GM23338 (cell line): ENCODE results near the gene DTNA. TPM values are rescaled to one million over a fixed set of nuclear protein-coding genes. Genes with fewer than 3 reads are reported as not detected.
A peak's percentile ranks its signal among the peaks of the same experiment; 100 is the strongest.

Experiments
- ATAC-seq: fragments of 200-7000 bp; cut with Tn5 transposase; 3 replicates; pipeline ENCODE4 v1.9.1; 2020
- DNase-seq: peaks from one replicate; pipeline ENCODE4 v3.0.0-alpha.2; 2015; ENCODE audit warnings: low spot score
- H2AFZ ChIP-seq: fragments of 200-600 bp; sonication (generic); 2 replicates; pipeline ENCODE4 v1.8.0; 2016; ENCODE audit warnings: antibody characterized with exemption, mild to moderate bottlenecking, moderate library complexity
- H3F3A ChIP-seq: fragments of 200-600 bp; sonication (generic); replicated peaks from 2 replicates; pipeline ENCODE4 v1.8.0; 2017; ENCODE audit warnings: antibody characterized with exemption, mixed run types, low read depth
- H3K27ac ChIP-seq: fragments of 200-600 bp; sonication (generic); 2 replicates; pipeline ENCODE4 v1.6.1; 2016; ENCODE audit warnings: low read depth
- H3K27me3 ChIP-seq: fragments of 200-600 bp; sonication (generic); 2 replicates; pipeline ENCODE4 v1.8.0; 2016; ENCODE audit warnings: mild to moderate bottlenecking, mixed run types, moderate library complexity; ENCODE audit not compliant: insufficient read depth
- H3K36me3 ChIP-seq: fragments of 200-600 bp; sonication (generic); 2 replicates; pipeline ENCODE4 v1.8.0; 2016; ENCODE audit warnings: mild to moderate bottlenecking; ENCODE audit not compliant: insufficient read depth
- H3K4me1 ChIP-seq: fragments of 200-600 bp; sonication (generic); 2 replicates; pipeline ENCODE4 v1.8.0; 2016; ENCODE audit warnings: mild to moderate bottlenecking, moderate library complexity; ENCODE audit not compliant: insufficient read depth
- H3K4me2 ChIP-seq: fragments of 200-600 bp; sonication (generic); 2 replicates; pipeline ENCODE4 v1.7.1; 2017; ENCODE audit warnings: mixed run types
- H3K4me3 ChIP-seq: fragments of 200-600 bp; sonication (generic); 2 replicates; pipeline ENCODE4 v1.6.1; 2016; ENCODE audit warnings: mixed run types
- H3K79me2 ChIP-seq: fragments of 200-600 bp; sonication (generic); replicated peaks from 2 replicates; pipeline ENCODE4 v1.8.0; 2017; ENCODE audit warnings: mild to moderate bottlenecking; ENCODE audit not compliant: insufficient read depth
- H3K9me2 ChIP-seq: fragments of 200-600 bp; sonication (generic); 2 replicates; pipeline ENCODE4 v1.8.0; 2017; ENCODE audit not compliant: insufficient read depth
- H4K20me1 ChIP-seq: fragments of 200-600 bp; sonication (generic); replicated peaks from 2 replicates; pipeline ENCODE4 v1.8.0; 2017; ENCODE audit warnings: mild to moderate bottlenecking; ENCODE audit not compliant: insufficient read depth
- H3K27ac Mint-ChIP-seq: 2 replicates; pipeline ENCODE4 v1.8.0; 2020; ENCODE audit warnings: inconsistent platforms, mild to moderate bottlenecking, moderate library complexity, mixed read lengths
- H3K27me3 Mint-ChIP-seq: 3 replicates; pipeline ENCODE4 v1.8.0; 2022; ENCODE audit warnings: low read depth, mild to moderate bottlenecking, moderate library complexity, mixed read lengths, inconsistent platforms; ENCODE audit not compliant: insufficient read depth, poor library complexity
- H3K36me3 Mint-ChIP-seq: 3 replicates; pipeline ENCODE4 v1.8.0; 2021; ENCODE audit warnings: low read depth, mild to moderate bottlenecking, inconsistent platforms, moderate library complexity, mixed read lengths
- H3K4me1 Mint-ChIP-seq: 3 replicates; pipeline ENCODE4 v1.8.0; 2020; ENCODE audit warnings: mild to moderate bottlenecking, inconsistent platforms, mixed read lengths
- H3K4me3 Mint-ChIP-seq: 3 replicates; pipeline ENCODE4 v1.8.0; 2021; ENCODE audit warnings: moderate library complexity, mild to moderate bottlenecking, inconsistent platforms, mixed read lengths
- H3K9me3 Mint-ChIP-seq: 3 replicates; pipeline ENCODE4 v1.8.0; 2020; ENCODE audit warnings: moderate library complexity, mild to moderate bottlenecking, inconsistent platforms, mixed read lengths
- EZH2 ChIP-seq: fragments of 200-600 bp; sonication (generic); IDR thresholded peaks from one replicate; pipeline ENCODE4 v1.8.0; 2017; ENCODE audit warnings: antibody characterized with exemption, mild to moderate bottlenecking, low read depth; ENCODE audit not compliant: unreplicated experiment
- EZH2phosphoT487 ChIP-seq: fragments of 200-600 bp; sonication (generic); IDR thresholded peaks from one replicate; pipeline ENCODE4 v1.8.1; 2018; ENCODE audit warnings: antibody characterized with exemption; ENCODE audit not compliant: unreplicated experiment
- JUNB ChIP-seq: IDR thresholded peaks from one replicate; pipeline ENCODE4 v1.6.1; 2016; ENCODE audit warnings: antibody characterized with exemption; ENCODE audit not compliant: unreplicated experiment
- NANOG ChIP-seq: IDR thresholded peaks from 2 replicates; pipeline ENCODE4 v1.6.1; 2016; ENCODE audit warnings: antibody characterized with exemption, borderline replicate concordance
- STAT1 ChIP-seq: IDR thresholded peaks from one replicate; pipeline ENCODE4 v1.6.1; 2016; ENCODE audit warnings: antibody characterized with exemption; ENCODE audit not compliant: unreplicated experiment
- ZNF331 ChIP-seq: fragments of 250-450 bp; sonication (Bioruptor Pico); IDR thresholded peaks from 2 replicates; pipeline ENCODE4 v1.5.0; 2020; ENCODE audit warnings: low read depth, mild to moderate bottlenecking, moderate library complexity
- polyA plus RNA-seq: library from polyadenylated mRNA; unstranded; fragments of >200 nt; fragmentation: Nextera tagmentation; extraction: Ambion mirVana; gene quantifications from 2 replicates; pipeline ENCODE4 v1.2.1, GENCODE V29; 2016
- total RNA-seq: library from RNA; depleted of rRNA; stranded (reverse); fragments of >200 nt; shearing (Covaris generic); gene quantifications from 2 replicates; pipeline ENCODE4 v1.2.3, GENCODE V29; 2014
- TF ChIP-seq, protein P1 (sequence below): IDR thresholded peaks from one replicate; pipeline ENCODE4 v1.6.1; 2018; ENCODE audit warnings: antibody characterized with exemption; ENCODE audit not compliant: unreplicated experiment
- TF ChIP-seq, protein P2 (sequence below), 2 experiments: fragments of 200-600 bp in 1 of 2; sonication (generic) in 1 of 2; conservative IDR thresholded peaks; 2 replicates each; pipeline versions ENCODE4 v1.5.1 to v1.6.1; 2016 to 2017; ENCODE audit warnings: antibody characterized with exemption in 2 of 2, low read depth in 2 of 2, mild to moderate bottlenecking in 2 of 2, moderate library complexity in 1 of 2
- TF ChIP-seq, protein P3 (sequence below): fragments of 250-450 bp; sonication (Bioruptor Pico); IDR thresholded peaks from 2 replicates; pipeline ENCODE4 v1.5.0; 2020; ENCODE audit warnings: mild to moderate bottlenecking, moderate library complexity

The DTNA gene
- total and polyA plus RNA-seq, 2 experiments from 2014 or later = 11.5 to 25.1 TPM

DNA sequence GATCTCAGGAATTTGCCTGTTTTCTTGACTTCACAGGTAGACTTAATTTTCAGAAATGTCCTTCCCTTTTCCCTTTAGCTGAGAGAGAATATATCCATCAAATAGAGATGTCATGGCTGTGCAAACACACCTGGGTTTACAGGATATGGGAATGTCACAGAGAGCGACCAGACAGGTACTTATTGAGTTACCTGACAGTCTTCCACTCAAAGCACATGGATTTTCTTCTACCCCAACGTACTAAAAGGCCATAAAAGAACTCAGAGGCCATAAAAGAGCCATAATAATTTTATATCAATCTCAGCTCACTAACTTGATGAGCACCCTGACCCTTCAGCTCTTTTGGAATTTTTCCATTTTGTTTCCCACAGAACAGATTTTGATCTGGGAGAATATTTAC is 5.3 kb upstream of the DTNA start (continued):
- TF ChIP-seq JUNB = no peak
- TF ChIP-seq, protein P1, sequence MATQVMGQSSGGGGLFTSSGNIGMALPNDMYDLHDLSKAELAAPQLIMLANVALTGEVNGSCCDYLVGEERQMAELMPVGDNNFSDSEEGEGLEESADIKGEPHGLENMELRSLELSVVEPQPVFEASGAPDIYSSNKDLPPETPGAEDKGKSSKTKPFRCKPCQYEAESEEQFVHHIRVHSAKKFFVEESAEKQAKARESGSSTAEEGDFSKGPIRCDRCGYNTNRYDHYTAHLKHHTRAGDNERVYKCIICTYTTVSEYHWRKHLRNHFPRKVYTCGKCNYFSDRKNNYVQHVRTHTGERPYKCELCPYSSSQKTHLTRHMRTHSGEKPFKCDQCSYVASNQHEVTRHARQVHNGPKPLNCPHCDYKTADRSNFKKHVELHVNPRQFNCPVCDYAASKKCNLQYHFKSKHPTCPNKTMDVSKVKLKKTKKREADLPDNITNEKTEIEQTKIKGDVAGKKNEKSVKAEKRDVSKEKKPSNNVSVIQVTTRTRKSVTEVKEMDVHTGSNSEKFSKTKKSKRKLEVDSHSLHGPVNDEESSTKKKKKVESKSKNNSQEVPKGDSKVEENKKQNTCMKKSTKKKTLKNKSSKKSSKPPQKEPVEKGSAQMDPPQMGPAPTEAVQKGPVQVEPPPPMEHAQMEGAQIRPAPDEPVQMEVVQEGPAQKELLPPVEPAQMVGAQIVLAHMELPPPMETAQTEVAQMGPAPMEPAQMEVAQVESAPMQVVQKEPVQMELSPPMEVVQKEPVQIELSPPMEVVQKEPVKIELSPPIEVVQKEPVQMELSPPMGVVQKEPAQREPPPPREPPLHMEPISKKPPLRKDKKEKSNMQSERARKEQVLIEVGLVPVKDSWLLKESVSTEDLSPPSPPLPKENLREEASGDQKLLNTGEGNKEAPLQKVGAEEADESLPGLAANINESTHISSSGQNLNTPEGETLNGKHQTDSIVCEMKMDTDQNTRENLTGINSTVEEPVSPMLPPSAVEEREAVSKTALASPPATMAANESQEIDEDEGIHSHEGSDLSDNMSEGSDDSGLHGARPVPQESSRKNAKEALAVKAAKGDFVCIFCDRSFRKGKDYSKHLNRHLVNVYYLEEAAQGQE = no peak
- TF ChIP-seq EZH2 = no peak

DNA sequence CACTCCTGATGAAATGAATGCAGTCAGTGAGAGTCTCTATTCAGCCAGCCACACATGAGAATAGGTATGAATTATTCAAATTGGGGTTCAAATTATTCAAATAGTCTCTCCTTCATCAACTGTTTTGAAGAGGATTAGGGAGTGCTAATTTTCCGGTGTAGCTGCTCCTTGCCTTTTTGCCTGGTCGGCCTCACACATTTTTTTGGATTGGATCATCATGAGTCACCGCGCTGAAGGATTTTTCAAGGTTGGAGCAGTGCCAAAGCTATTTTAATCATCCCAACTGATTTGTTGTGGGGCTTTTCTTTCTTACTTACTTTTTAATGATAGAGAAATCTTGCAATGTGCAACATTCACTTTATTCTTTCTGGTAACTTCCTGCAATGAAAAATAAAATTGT is 2.4 kb upstream of the DTNA start:
- TF ChIP-seq, protein P2, sequence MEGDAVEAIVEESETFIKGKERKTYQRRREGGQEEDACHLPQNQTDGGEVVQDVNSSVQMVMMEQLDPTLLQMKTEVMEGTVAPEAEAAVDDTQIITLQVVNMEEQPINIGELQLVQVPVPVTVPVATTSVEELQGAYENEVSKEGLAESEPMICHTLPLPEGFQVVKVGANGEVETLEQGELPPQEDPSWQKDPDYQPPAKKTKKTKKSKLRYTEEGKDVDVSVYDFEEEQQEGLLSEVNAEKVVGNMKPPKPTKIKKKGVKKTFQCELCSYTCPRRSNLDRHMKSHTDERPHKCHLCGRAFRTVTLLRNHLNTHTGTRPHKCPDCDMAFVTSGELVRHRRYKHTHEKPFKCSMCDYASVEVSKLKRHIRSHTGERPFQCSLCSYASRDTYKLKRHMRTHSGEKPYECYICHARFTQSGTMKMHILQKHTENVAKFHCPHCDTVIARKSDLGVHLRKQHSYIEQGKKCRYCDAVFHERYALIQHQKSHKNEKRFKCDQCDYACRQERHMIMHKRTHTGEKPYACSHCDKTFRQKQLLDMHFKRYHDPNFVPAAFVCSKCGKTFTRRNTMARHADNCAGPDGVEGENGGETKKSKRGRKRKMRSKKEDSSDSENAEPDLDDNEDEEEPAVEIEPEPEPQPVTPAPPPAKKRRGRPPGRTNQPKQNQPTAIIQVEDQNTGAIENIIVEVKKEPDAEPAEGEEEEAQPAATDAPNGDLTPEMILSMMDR (conservative IDR thresholded peaks at IDR 0.05; ENCODE audit: low read depth in 2 of 2) = no peak
- no peak for TF ChIP-seq EZH2phosphoT487
- TF ChIP-seq NANOG = no peak
- TF ChIP-seq ZNF331 = no peak
- TF ChIP-seq, protein P3, sequence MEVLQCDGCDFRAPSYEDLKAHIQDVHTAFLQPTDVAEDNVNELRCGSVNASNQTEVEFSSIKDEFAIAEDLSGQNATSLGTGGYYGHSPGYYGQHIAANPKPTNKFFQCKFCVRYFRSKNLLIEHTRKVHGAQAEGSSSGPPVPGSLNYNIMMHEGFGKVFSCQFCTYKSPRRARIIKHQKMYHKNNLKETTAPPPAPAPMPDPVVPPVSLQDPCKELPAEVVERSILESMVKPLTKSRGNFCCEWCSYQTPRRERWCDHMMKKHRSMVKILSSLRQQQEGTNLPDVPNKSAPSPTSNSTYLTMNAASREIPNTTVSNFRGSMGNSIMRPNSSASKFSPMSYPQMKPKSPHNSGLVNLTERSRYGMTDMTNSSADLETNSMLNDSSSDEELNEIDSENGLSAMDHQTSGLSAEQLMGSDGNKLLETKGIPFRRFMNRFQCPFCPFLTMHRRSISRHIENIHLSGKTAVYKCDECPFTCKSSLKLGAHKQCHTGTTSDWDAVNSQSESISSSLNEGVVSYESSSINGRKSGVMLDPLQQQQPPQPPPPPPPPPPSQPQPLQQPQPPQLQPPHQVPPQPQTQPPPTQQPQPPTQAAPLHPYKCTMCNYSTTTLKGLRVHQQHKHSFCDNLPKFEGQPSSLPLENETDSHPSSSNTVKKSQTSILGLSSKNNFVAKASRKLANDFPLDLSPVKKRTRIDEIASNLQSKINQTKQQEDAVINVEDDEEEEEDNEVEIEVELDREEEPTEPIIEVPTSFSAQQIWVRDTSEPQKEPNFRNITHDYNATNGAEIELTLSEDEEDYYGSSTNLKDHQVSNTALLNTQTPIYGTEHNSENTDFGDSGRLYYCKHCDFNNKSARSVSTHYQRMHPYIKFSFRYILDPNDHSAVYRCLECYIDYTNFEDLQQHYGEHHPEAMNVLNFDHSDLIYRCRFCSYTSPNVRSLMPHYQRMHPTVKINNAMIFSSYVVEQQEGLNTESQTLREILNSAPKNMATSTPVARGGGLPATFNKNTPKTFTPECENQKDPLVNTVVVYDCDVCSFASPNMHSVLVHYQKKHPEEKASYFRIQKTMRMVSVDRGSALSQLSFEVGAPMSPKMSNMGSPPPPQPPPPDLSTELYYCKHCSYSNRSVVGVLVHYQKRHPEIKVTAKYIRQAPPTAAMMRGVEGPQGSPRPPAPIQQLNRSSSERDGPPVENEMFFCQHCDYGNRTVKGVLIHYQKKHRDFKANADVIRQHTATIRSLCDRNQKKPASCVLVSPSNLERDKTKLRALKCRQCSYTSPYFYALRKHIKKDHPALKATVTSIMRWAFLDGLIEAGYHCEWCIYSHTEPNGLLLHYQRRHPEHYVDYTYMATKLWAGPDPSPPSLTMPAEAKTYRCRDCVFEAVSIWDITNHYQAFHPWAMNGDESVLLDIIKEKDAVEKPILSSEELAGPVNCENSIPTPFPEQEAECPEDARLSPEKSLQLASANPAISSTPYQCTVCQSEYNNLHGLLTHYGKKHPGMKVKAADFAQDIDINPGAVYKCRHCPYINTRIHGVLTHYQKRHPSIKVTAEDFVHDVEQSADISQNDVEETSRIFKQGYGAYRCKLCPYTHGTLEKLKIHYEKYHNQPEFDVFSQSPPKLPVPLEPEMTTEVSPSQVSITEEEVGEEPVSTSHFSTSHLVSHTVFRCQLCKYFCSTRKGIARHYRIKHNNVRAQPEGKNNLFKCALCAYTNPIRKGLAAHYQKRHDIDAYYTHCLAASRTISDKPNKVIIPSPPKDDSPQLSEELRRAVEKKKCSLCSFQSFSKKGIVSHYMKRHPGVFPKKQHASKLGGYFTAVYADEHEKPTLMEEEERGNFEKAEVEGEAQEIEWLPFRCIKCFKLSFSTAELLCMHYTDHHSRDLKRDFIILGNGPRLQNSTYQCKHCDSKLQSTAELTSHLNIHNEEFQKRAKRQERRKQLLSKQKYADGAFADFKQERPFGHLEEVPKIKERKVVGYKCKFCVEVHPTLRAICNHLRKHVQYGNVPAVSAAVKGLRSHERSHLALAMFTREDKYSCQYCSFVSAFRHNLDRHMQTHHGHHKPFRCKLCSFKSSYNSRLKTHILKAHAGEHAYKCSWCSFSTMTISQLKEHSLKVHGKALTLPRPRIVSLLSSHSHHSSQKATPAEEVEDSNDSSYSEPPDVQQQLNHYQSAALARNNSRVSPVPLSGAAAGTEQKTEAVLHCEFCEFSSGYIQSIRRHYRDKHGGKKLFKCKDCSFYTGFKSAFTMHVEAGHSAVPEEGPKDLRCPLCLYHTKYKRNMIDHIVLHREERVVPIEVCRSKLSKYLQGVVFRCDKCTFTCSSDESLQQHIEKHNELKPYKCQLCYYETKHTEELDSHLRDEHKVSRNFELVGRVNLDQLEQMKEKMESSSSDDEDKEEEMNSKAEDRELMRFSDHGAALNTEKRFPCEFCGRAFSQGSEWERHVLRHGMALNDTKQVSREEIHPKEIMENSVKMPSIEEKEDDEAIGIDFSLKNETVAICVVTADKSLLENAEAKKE (CRISPR knock-in tag) = no peak
- no peak for TF ChIP-seq JUNB
- TF ChIP-seq STAT1 = no peak
- H3K27ac ChIP-seq = no peak overlapping the region

More for the DNA sequence above, 2.4 kb upstream of the DTNA start:
- Mint-ChIP-seq H3K9me3 (no peaks in the 10 kb centered on the region), H3K4me1 (peaks cover 37% of the 10 kb centered on the region), H3K27me3 (no peaks in the 10 kb centered on the region), H3K36me3 (no peaks in the 10 kb centered on the region), H3K4me3 (no peak overlapping the region), H3K27ac (peak overlapping the region; percentile 10; the same call in 1 of the 2 replicates)
- Histone ChIP-seq H2AFZ (no peak overlapping the region), H3K27me3 (no peaks in the 10 kb centered on the region), H3K9me2 (no peaks in the 10 kb centered on the region; the same call in 1 of the 2 replicates), H3F3A (no peaks in the 10 kb centered on the region), H3K4me3 (no peak overlapping the region), H3K79me2 (no peaks in the 10 kb centered on the region), H3K4me1 (peaks cover 47% of the 10 kb centered on the region), H4K20me1 (no peaks in the 10 kb centered on the region), H3K36me3 (no peaks in the 10 kb centered on the region), H3K4me2 (peak overlapping the region; percentile 56)
- ATAC-seq (peak; percentile 48; the same call in 2 of the 3 replicates), DNase-seq (peak; percentile 33)
